Right ventricle myocardium superior (tissue), 1 donor: ENCODE data around the gene GNAO1. TPM values are rescaled to one million over a fixed set of nuclear protein-coding genes. Genes with fewer than 3 reads are reported as not detected.

Experiments
- ATAC-seq: fragments of 200-7000 bp; cut with Tn5 transposase; one replicate; pipeline ENCODE4 v1.9.1; 2020; ENCODE audit warnings: mild to moderate bottlenecking; ENCODE audit not compliant: poor library complexity
- DNase-seq: peaks from one replicate; pipeline ENCODE4 v3.0.0-alpha.2; 2020
- intact Hi-C: fragments of 100-400 bp; cut with DNase I; formaldehyde crosslinking; loops from one replicate; pipeline ENCODE4 v1.11.2; 2022
- total RNA-seq: library from RNA; stranded (reverse); fragmentation: NEBNext Ultra II Directional; extraction: Animal tissue kit (Norgen Biotek cat#: 25700); gene quantifications from one replicate; pipeline ENCODE4 v1.2.1, GENCODE V29; 2021
- donor health status: DM: no; HTN: yes; CAD: no; lungs with severe emphysema.

GNAO1 gene
- total RNA-seq, 1 donor from 2014 or later, result 25.9 TPM

GRCh38 chr16:56336071-56336688 is 144.9 kb downstream of the GNAO1 start:
- DNase-seq, result peak; percentile 68
- intact Hi-C loops, result no loop called here
- peak; percentile 79 for ATAC-seq

GRCh38 chr16:56336711-56337110 is 145.4 kb downstream of the GNAO1 start:
- ATAC-seq (no peak), DNase-seq (peak; percentile 38)
- intact Hi-C loops, result no loop called here

- intact Hi-C loops, result no loop called here
- DNase-seq (peak; percentile 30), ATAC-seq (no peak)
These were observed 146.0 kb downstream of the GNAO1 start for GRCh38 chr16:56337131-56337857.

- peak; percentile 39 for DNase-seq
- intact Hi-C loops, result no loop called here
- ATAC-seq, result no peak
These were observed 146.6 kb downstream of the GNAO1 start for GRCh38 chr16:56337858-56338325.

GRCh38 chr16:56338566-56339318 is 147.5 kb downstream of the GNAO1 start:
- peak; percentile 35 for DNase-seq
- intact Hi-C loops, result no loop called here
- ATAC-seq, result no peak

GRCh38 chr16:56339431-56340195 is 148.3 kb downstream of the GNAO1 start:
- intact Hi-C loops, result no loop called here
- peak; percentile 40 for DNase-seq

GRCh38 chr16:56340416-56340815 is 149.1 kb downstream of the GNAO1 start:
- DNase-seq (peak; percentile 34), ATAC-seq (no peak)
- intact Hi-C loops, result no loop called here

More at GRCh38 chr16:56339431-56340195, 148.3 kb downstream of the GNAO1 start:
- ATAC-seq, result no peak

GRCh38 chr16:56340864-56341365 is 149.6 kb downstream of the GNAO1 start:
- DNase-seq, result peak; percentile 31
- no peak for ATAC-seq
- intact Hi-C loops, result no loop called here

GRCh38 chr16:56341656-56342399 is 150.5 kb downstream of the GNAO1 start:
- DNase-seq (peak; percentile 38), ATAC-seq (no peak)
- intact Hi-C loops, result no loop called here

- DNase-seq (peak; percentile 37), ATAC-seq (no peak)
- intact Hi-C loops, result no loop called here
These were observed 152.6 kb downstream of the GNAO1 start for GRCh38 chr16:56343661-56344517.

GRCh38 chr16:56344518-56345405 is 153.5 kb downstream of the GNAO1 start:
- intact Hi-C loops, result no loop called here
- no peak for ATAC-seq
- DNase-seq, result peak; percentile 25

GRCh38 chr16:56345406-56346050 is 154.2 kb downstream of the GNAO1 start:
- DNase-seq (peak; percentile 30), ATAC-seq (no peak)
- intact Hi-C loops, result no loop called here

GRCh38 chr16:56346131-56346890 is 155.0 kb downstream of the GNAO1 start:
- intact Hi-C loops, result no loop called here
- DNase-seq, result peak; percentile 29
- ATAC-seq, result no peak

- intact Hi-C loops, result no loop called here
- DNase-seq (no peak), ATAC-seq (no peak)
These were observed 155.9 kb downstream of the GNAO1 start for GRCh38 chr16:56347166-56347565.

- ATAC-seq (no peak), DNase-seq (peak; percentile 11)
- intact Hi-C loops, result no loop called here
These were observed 156.4 kb downstream of the GNAO1 start for GRCh38 chr16:56347670-56348069.
